HG03571 (cell line): Measurements from ENCODE around the gene LCN10.
"Not testable (repeated sequence)": the region's sequence is repeated elsewhere in the genome, so short reads cannot be mapped to it uniquely, and the experiment has no call there.

Source experiments
- ATAC-seq: cut with Tn5 transposase; IDR thresholded peaks from one replicate; pipeline ENCODE4 v1.9.1; 2021; ENCODE audit not compliant: unreplicated experiment

Gene LCN10

GRCh38 chr9:136704741-136705140, 38.0 kb downstream of the LCN10 start:
- not testable (repeated sequence) for ATAC-seq

GRCh38 chr9:136703276-136703860, 39.4 kb downstream of the LCN10 start:
- ATAC-seq: no peak

GRCh38 chr9:136701668-136702053, 41.1 kb downstream of the LCN10 start:
- ATAC-seq: no peak

GRCh38 chr9:136700959-136701667, 41.6 kb downstream of the LCN10 start:
- ATAC-seq: peak; percentile 49

DNA sequence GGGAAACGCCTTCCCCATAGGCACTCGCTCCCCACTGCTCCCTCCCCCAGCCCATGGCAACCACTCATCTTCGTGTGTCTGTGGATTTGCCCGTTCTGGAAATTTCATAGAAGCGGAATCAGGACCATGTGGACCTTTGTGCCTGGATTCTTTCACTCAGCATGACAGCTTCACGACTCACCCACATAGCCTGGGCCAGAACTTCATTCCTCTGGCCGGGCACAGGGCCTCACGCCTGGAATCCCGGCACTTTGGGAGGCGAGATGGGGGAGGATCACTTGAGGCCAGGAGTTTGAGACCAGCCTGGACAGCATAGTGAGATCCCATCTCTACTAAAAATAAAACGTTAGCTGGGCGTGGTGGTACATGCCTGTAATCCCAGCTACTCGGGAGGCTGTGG, 42.4 kb downstream of the LCN10 start:
- no peak for ATAC-seq

GRCh38 chr9:136698635-136699246, 44.0 kb downstream of the LCN10 start:
- no peak for ATAC-seq

- no peak for ATAC-seq
Observed at GRCh38 chr9:136697821-136698526, 44.8 kb downstream of the LCN10 start.

GRCh38 chr9:136697146-136697820, 45.5 kb downstream of the LCN10 start:
- no peak for ATAC-seq

- ATAC-seq: no peak
Observed at GRCh38 chr9:136696502-136696901, 46.2 kb downstream of the LCN10 start.

DNA sequence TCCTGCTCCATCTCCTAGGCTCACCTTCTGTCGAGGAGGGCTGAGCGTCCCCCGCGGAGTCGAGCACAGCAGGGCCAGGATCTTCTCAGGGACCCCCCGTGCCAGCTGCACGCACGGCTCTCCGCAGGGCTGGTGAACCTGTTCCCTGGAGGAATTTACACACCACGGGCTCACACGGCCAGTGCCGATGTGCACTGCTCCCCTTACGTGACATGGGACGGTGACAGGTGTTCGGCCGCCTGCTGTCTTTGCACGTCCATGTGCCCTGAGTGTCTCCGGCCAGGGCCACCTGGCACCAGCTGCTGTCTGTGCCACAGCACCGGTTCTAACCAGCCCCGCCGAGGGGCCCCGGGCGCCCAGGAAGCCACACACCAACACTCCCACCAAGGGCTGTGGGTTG, 46.8 kb downstream of the LCN10 start:
- ATAC-seq: no peak

DNA sequence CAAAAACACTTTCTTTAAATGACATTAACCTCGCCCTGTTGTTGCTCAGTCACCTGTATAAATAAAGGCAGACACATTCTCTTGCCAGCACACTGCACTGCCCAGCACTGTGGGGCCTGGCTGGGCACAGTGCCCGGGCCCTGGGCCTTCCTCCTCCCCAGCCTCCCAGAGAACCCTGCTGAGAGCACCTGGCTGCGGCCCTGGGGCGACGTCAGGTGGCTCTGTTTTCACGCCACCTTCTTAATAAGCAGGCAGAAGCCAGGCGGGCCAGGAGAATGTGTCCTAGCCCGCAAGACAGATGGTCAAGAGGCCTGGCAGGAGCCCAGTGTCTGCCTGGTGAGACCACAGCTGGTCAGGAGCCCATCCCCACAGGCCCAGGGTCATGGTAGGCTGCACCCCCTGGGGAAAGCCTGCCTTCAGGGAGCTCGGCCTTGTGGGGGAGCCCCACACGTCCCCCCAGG, 47.3 kb downstream of the LCN10 start:
- ATAC-seq: no peak

GRCh38 chr9:136694872-136695247, 47.9 kb downstream of the LCN10 start:
- no peak for ATAC-seq

- no peak for ATAC-seq
Observed at GRCh38 chr9:136694163-136694871, 48.4 kb downstream of the LCN10 start.

GRCh38 chr9:136693490-136694162, 49.1 kb downstream of the LCN10 start:
- ATAC-seq: no peak

- no peak for ATAC-seq
Observed at GRCh38 chr9:136693135-136693489, 49.6 kb downstream of the LCN10 start.

DNA sequence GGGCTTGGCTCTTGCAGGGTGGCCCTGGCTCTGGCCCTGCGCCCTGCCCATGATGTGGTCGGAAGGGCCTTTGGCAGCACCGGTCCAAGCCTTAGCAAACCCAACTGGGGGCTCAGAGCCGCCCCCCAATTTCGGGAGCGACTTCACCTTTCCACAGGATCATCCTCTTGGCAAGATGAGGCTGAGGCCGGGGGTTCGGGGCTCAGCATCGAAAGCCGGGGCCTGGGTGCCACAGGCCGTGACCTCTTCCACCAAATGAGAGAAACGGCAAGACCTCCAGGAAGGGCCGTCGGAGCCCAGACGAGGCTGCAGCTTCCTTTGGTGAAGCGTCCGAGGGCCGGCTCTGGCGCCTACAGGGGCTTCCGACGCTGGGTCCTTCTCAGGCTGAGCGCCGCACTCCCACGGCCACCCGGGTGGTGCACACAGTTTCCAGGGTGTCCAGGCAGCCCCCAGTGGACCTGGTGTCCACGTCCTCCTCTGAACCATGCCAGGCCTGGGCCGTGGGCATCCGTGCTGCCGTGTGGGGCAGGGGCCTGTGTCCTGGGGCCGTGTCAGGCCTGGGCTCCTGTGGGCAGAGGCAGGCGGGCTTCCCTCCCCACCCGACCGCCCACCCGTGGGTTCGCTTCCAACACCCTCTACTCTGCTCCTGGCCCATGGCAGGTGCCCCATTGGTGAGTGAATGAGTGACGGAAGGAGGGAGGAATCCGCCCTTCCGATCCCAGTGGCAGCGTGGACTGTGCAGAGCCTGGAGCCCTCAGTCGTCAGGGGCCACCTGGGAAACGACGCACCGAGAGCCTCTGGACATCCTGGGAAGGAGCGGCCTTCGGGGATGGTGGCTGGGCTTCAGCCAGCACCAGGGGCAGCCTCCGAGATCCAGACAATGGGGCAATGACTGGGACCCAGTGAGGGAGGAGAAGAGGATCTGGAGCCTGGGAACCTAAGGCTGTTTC, 50.3 kb downstream of the LCN10 start:
- ATAC-seq: no peak

DNA sequence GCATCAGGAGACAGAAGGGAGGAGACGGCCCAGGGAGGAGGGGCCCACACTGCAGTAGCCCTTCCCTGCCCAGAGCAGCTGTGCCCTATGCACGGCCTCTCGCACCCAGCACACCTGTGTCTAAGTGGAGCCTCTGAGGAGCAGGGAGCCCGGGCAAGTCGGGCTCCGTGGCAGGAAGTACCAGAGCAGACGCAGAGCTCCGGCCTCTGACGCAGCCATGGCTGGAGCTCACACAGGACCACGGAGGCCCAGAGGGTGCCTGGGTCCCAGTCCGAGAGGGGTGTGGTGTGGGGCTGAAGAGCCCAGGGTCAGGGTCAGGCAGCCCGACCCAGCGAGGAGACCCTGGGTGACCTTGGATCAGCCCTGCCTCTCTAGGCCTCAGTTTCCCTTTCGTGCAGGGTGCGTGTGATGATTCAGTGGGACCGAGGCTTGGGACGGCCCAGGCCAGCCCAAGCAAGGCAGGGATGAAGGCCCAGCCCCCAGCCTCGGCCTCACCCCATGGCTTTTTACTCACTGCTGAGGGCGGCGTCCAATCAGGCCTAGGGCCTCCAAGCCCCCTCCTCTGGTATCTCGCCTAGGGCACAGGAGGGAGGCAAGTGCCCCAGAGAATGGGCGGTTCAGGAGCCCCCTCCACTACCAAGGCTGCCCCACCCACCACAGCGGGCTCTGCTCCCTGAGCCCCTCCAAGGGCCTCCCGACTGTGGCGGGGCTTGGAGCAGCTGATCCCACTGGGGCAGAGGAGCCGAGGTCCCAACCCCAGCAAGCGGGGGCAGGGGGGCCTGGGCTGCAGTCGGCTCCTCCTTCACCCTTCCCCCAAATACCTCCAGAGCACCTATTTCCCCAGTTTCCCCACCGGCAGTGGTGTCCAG, 51.2 kb downstream of the LCN10 start:
- no peak for ATAC-seq

GRCh38 chr9:136690806-136691261, 51.9 kb downstream of the LCN10 start:
- no peak for ATAC-seq
